Neutrophil (primary cell): ENCODE data around the gene MUSTN1.

Experiments
- H3K27ac ChIP-seq: fragments of 200-600 bp; sonication (generic); 2 replicates; pipeline ENCODE4 v1.5.1; 2016; ENCODE audit warnings: mild to moderate bottlenecking, moderate library complexity
- H3K27me3 ChIP-seq: fragments of 200-600 bp; sonication (generic); 2 replicates; pipeline ENCODE4 v1.6.0; 2016; ENCODE audit warnings: mild to moderate bottlenecking
- H3K36me3 ChIP-seq: fragments of 200-600 bp; sonication (generic); 2 replicates; pipeline ENCODE4 v1.5.1; 2017
- H3K4me1 ChIP-seq, 2 experiments: fragments of 200-600 bp in 1 of 2; sonication (generic) in 1 of 2; 1 replicate in 1 of 2; 2 replicates in 1 of 2; pipeline versions ENCODE4 v1.5.1 to v1.6.1; 2013 to 2016; ENCODE audit warnings: low read depth in 1 of 2, low read length in 1 of 2, mild to moderate bottlenecking in 1 of 2, moderate library complexity in 1 of 2; ENCODE audit not compliant: control insufficient read depth in 1 of 2, insufficient read depth in 1 of 2
- H3K4me3 ChIP-seq, 2 experiments: fragments of 200-600 bp in 1 of 2; sonication (generic) in 1 of 2; 1 replicate in 1 of 2; 2 replicates in 1 of 2; pipeline ENCODE4 v1.5.1; 2013 to 2016; ENCODE audit warnings: low read depth in 1 of 2, low read length in 1 of 2, mild to moderate bottlenecking in 1 of 2, moderate library complexity in 1 of 2
- H3K9me3 ChIP-seq: fragments of 200-600 bp; sonication (generic); 2 replicates; pipeline ENCODE4 v1.5.1; 2016
- CTCF ChIP-seq: fragments of 200-600 bp; sonication (generic); IDR thresholded peaks from 2 replicates; pipeline ENCODE4 v1.5.1; 2016; ENCODE audit warnings: antibody characterized with exemption

The MUSTN1 gene

GRCh38 chr3:52873433-52874159, 38.8 kb upstream of the MUSTN1 start:
- no peak for TF ChIP-seq CTCF
- peak overlapping the region; percentile 73 for H3K27ac ChIP-seq
- H3K27me3 ChIP-seq, result no peaks in the 10 kb centered on the region
- no peaks in the 10 kb centered on the region for H3K9me3 ChIP-seq
- no peak overlapping the region for H3K4me3 ChIP-seq
- peaks cover 57 to 87% of the 10 kb centered on the region in 2 experiments for H3K4me1 ChIP-seq
- no peaks in the 10 kb centered on the region for H3K36me3 ChIP-seq

GRCh38 chr3:52872245-52872644, 37.4 kb upstream of the MUSTN1 start:
- H3K27me3 ChIP-seq, result no peaks in the 10 kb centered on the region
- H3K4me1 ChIP-seq, result peaks cover 54 to 82% of the 10 kb centered on the region in 2 experiments
- peak overlapping the region; percentile 73 for H3K27ac ChIP-seq
- no peaks in the 10 kb centered on the region for H3K36me3 ChIP-seq
- no peak overlapping the region for H3K4me3 ChIP-seq
- no peaks in the 10 kb centered on the region for H3K9me3 ChIP-seq
- no peak for TF ChIP-seq CTCF

- Histone ChIP-seq H3K4me3 (no peak overlapping the region), H3K9me3 (no peaks in the 10 kb centered on the region), H3K27ac (peak overlapping the region; percentile 73), H3K36me3 (no peaks in the 10 kb centered on the region), H3K27me3 (no peaks in the 10 kb centered on the region), H3K4me1 (peaks cover 49 to 77% of the 10 kb centered on the region in 2 experiments)
- no peak for TF ChIP-seq CTCF
These were observed 36.9 kb upstream of the MUSTN1 start for GRCh38 chr3:52871761-52872160.

GRCh38 chr3:52870471-52870870, 35.7 kb upstream of the MUSTN1 start:
- TF ChIP-seq CTCF, result no peak
- H3K4me3 ChIP-seq, result no peak overlapping the region
- H3K9me3 ChIP-seq, result no peaks in the 10 kb centered on the region
- peaks cover 48 to 66% of the 10 kb centered on the region in 2 experiments for H3K4me1 ChIP-seq
- H3K27me3 ChIP-seq, result no peaks in the 10 kb centered on the region
- peak overlapping the region; percentile 59 for H3K27ac ChIP-seq
- H3K36me3 ChIP-seq, result no peaks in the 10 kb centered on the region

- no peaks in the 10 kb centered on the region for H3K36me3 ChIP-seq
- no peaks in the 10 kb centered on the region for H3K9me3 ChIP-seq
- TF ChIP-seq CTCF, result no peak
- no peak overlapping the region for H3K27ac ChIP-seq
- no peaks in the 10 kb centered on the region for H3K27me3 ChIP-seq
- no peak overlapping the region for H3K4me3 ChIP-seq
- peaks cover 23 to 26% of the 10 kb centered on the region in 2 experiments for H3K4me1 ChIP-seq
These were observed 31.6 kb upstream of the MUSTN1 start for GRCh38 chr3:52866427-52866826.
